HepG2 (cell line): ENCODE results near the gene GPS1. TPM values are rescaled to one million over a fixed set of nuclear protein-coding genes. Genes with fewer than 3 reads are reported as not detected.

ENCODE experiments used
- ARID5B ChIP-seq: IDR thresholded peaks from 2 replicates; pipeline ENCODE4 v1.4.0; 2020; ENCODE audit warnings: mild to moderate bottlenecking, missing genetic modification reagents
- ARNT2 ChIP-seq: sonication (generic); formaldehyde crosslinking; IDR thresholded peaks from 2 replicates; pipeline ENCODE4 v1.8.0; 2022; ENCODE audit warnings: mild to moderate bottlenecking, low read depth, missing genetic modification reagents, moderate library complexity
- CBX5 ChIP-seq: sonication (generic); formaldehyde crosslinking; IDR thresholded peaks from 2 replicates; pipeline ENCODE4 v1.4.0; 2020; ENCODE audit warnings: missing genetic modification reagents, borderline replicate concordance
- CEBPG ChIP-seq: IDR thresholded peaks from 2 replicates; pipeline ENCODE4 v1.6.1; 2016
- FOXC1 ChIP-seq: sonication (generic); formaldehyde crosslinking; IDR thresholded peaks from 2 replicates; pipeline ENCODE4 v1.8.0; 2022; ENCODE audit warnings: mild to moderate bottlenecking, missing genetic modification reagents, borderline replicate concordance
- MEIS1 ChIP-seq: sonication (generic); formaldehyde crosslinking; IDR thresholded peaks from 2 replicates; pipeline ENCODE4 v1.9.0; 2021; ENCODE audit warnings: mild to moderate bottlenecking, missing genetic modification reagents, moderate library complexity, borderline replicate concordance
- POGK ChIP-seq: sonication (generic); formaldehyde crosslinking; conservative IDR thresholded peaks from 2 replicates; pipeline ENCODE4 v1.8.0; 2022; ENCODE audit warnings: mild to moderate bottlenecking, moderate library complexity, missing genetic modification reagents
- TBP ChIP-seq: sonication (generic); formaldehyde crosslinking; IDR thresholded peaks from 2 replicates; pipeline ENCODE4 v1.5.0; 2020; ENCODE audit warnings: missing genetic modification reagents
- THAP8 ChIP-seq: sonication (generic); formaldehyde crosslinking; IDR thresholded peaks from 2 replicates; pipeline ENCODE4 v1.5.1; 2020; ENCODE audit warnings: missing genetic modification reagents, mild to moderate bottlenecking, borderline replicate concordance
- ZNF280D ChIP-seq: sonication (generic); formaldehyde crosslinking; IDR thresholded peaks from 2 replicates; pipeline ENCODE4 v1.5.1; 2020; ENCODE audit warnings: mild to moderate bottlenecking, missing genetic modification reagents
- ZNF639 ChIP-seq: conservative IDR thresholded peaks from 2 replicates; pipeline ENCODE4 v1.6.1; 2018; ENCODE audit warnings: missing genetic modification reagents
- ZNF710 ChIP-seq: sonication (generic); formaldehyde crosslinking; IDR thresholded peaks from 2 replicates; pipeline ENCODE4 v1.5.0; 2020; ENCODE audit warnings: mild to moderate bottlenecking, missing genetic modification reagents, borderline replicate concordance
- polyA plus RNA-seq, 8 experiments: library from polyadenylated mRNA; depleted of rRNA in 3 of 8; stranded (reverse) in 7 of 8; unstranded in 1 of 8; fragments of >200 nt; fragmentation: Illumina TruSeq in 4 of 8; extraction: Trizol in 4 of 8; gene quantifications; 2 replicates each; pipeline versions ENCODE4 v1.2.1 to v1.2.3, GENCODE V29; 2011 to 2016; ENCODE audit warnings: low read depth in 4 of 8, missing spikeins in 1 of 8, mixed read lengths in 1 of 8; ENCODE audit not compliant: insufficient read depth in 1 of 8
- total RNA-seq, 5 experiments: library from RNA; depleted of rRNA; stranded (reverse); fragments of >200 nt; fragmentation: Illumina TruSeq; extraction: Trizol; gene quantifications; 2 replicates each; pipeline ENCODE4 v1.2.3, GENCODE V29; 2016; ENCODE audit warnings: low read depth in 1 of 5

GPS1 gene
- total and polyA plus RNA-seq, 2 of the 13 experiments (the other 11 are each of a cell fraction or from before 2014, with no cell fraction given), result 124 to 128 TPM

GRCh38 chr17:82037092-82037888 lies 14.4 kb upstream of the GPS1 start, which contains the start of gene DCXR (continued):
- peak; percentile 90; the same call in 1 of the 2 replicates for TF ChIP-seq THAP8 (CRISPR knock-in tag)
- TF ChIP-seq TBP, result 0 out of 2 replicates have a peak, but pooled peaks have one; percentile 62
- TF ChIP-seq CEBPG, result peak; percentile 6; the same call in 1 of the 2 replicates
- TF ChIP-seq ZNF710 (CRISPR knock-in tag), result peak; percentile 59; the same call in 1 of the 2 replicates
- TF ChIP-seq FOXC1 (CRISPR knock-in tag), result peak; percentile 87
- peak; percentile 81 for TF ChIP-seq CBX5
- TF ChIP-seq MEIS1 (CRISPR knock-in tag), result peak; percentile 59; the same call in 1 of the 2 replicates
- TF ChIP-seq POGK (CRISPR knock-in tag), result peak; percentile 93; the same call in 1 of the 2 replicates
- peak; percentile 66; the same call in 1 of the 2 replicates for TF ChIP-seq ZNF280D
- peak; percentile 71 for TF ChIP-seq ZNF639
- TF ChIP-seq ARNT2, result peak; percentile 98
- peak; percentile 68; the same call in 1 of the 2 replicates for TF ChIP-seq ARID5B
